B cell (primary cell): Measurements from ENCODE around the gene ZSCAN20. TPM values are rescaled to one million over a fixed set of nuclear protein-coding genes. Genes with fewer than 3 reads are reported as not detected.

Experiments used
- ATAC-seq: fragments of 200-7000 bp; cut with Tn5 transposase; one replicate; pipeline ENCODE4 v1.10.0; 2021; ENCODE audit warnings: low read depth, mild to moderate bottlenecking, moderate number of reproducible peaks, moderate library complexity
- CTCF ChIA-PET: fragments of 350-600 bp; sonication (Branson Sonifier 250); formaldehyde crosslinking; loops from one replicate; lab custom pipeline; 2021; ENCODE audit warnings: antibody characterized with exemption, inconsistent platforms; lab: Charles Lee
- POLR2A ChIA-PET: fragments of 350-600 bp; sonication (Branson Sonifier 250); formaldehyde crosslinking; loops from one replicate; lab custom pipeline; 2021; ENCODE audit warnings: antibody characterized with exemption; lab: Charles Lee
- DNase-seq: peaks from one replicate; pipeline ENCODE4 v3.0.0; 2013
- H2AFZ ChIP-seq: 2 replicates; pipeline ENCODE4 v1.6.1; 2012; ENCODE audit warnings: mild to moderate bottlenecking, low read depth, low read length; ENCODE audit not compliant: insufficient read depth, poor library complexity, severe bottlenecking
- H3K27ac ChIP-seq, 2 donors: 1 replicate in 1 of 2; 2 replicates in 1 of 2; pipeline ENCODE4 v1.5.1; 2012 to 2013; ENCODE audit warnings: low read length in 2 of 2, mild to moderate bottlenecking in 2 of 2, moderate library complexity in 1 of 2
- H3K27me3 ChIP-seq, 4 experiments: fragments of 200-600 bp in 1 of 4; sonication (generic) in 1 of 4; replicated peaks in 1 of 4; 1 replicate in 2 of 4; 2 replicates in 2 of 4; pipeline versions ENCODE4 v1.6.1 to v1.7.0; 2013 to 2016; ENCODE audit warnings: low read length in 3 of 4, mild to moderate bottlenecking in 2 of 4, mixed read lengths in 1 of 4, moderate library complexity in 1 of 4; ENCODE audit not compliant: insufficient read depth in 4 of 4, control insufficient read depth in 3 of 4; ENCODE audit errors: control extremely low read depth in 1 of 4
- H3K36me3 ChIP-seq, 2 experiments: replicated peaks in 1 of 2; 1 replicate in 1 of 2; 2 replicates in 1 of 2; pipeline versions ENCODE4 v1.6.1 to v1.7.1; 2013; ENCODE audit warnings: low read length in 1 of 2; ENCODE audit not compliant: insufficient read depth in 2 of 2, control insufficient read depth in 1 of 2; ENCODE audit errors: control extremely low read depth in 1 of 2, extremely low read depth in 1 of 2
- H3K4me1 ChIP-seq, 2 donors: fragments of 200-600 bp in 1 of 2; sonication (generic) in 1 of 2; 1 replicate in 1 of 2; 2 replicates in 1 of 2; pipeline versions ENCODE4 v1.5.1 to v1.6.1; 2013 to 2017; ENCODE audit warnings: low read length in 2 of 2; ENCODE audit not compliant: control insufficient read depth in 2 of 2, insufficient read depth in 2 of 2
- H3K4me2 ChIP-seq: replicated peaks from 2 replicates; pipeline ENCODE3; 2012; ENCODE audit warnings: mild to moderate bottlenecking, low read depth, low read length; ENCODE audit not compliant: poor library complexity, severe bottlenecking
- H3K4me3 ChIP-seq, 5 experiments: fragments of 200-600 bp in 1 of 5; sonication (generic) in 1 of 5; 1 replicate in 3 of 5; 2 replicates in 2 of 5; pipeline versions ENCODE4 v1.5.1 to v1.7.0; 2011 to 2016; ENCODE audit warnings: low read length in 4 of 5, mild to moderate bottlenecking in 4 of 5, low read depth in 2 of 5, control low read depth in 1 of 5, moderate library complexity in 1 of 5; ENCODE audit not compliant: insufficient read depth in 1 of 5; ENCODE audit errors: control extremely low read depth in 1 of 5, extremely low read depth in 1 of 5
- H3K79me2 ChIP-seq: fragments of 200-600 bp; sonication (generic); one replicate; pipeline ENCODE4 v1.6.0; 2016; ENCODE audit warnings: low read length; ENCODE audit not compliant: control insufficient read depth, insufficient read depth
- H3K9ac ChIP-seq: fragments of 200-600 bp; sonication (generic); 2 replicates; pipeline ENCODE4 v1.6.1; 2017; ENCODE audit warnings: mild to moderate bottlenecking, low read length, moderate library complexity
- H3K9me3 ChIP-seq, 3 donors: one replicate each; pipeline versions ENCODE4 v1.6.1 to v1.7.1; 2013; ENCODE audit warnings: low read length in 2 of 3; ENCODE audit not compliant: control insufficient read depth in 2 of 3, insufficient read depth in 1 of 3; ENCODE audit errors: control extremely low read depth in 1 of 3
- H4K20me1 ChIP-seq: 2 replicates; pipeline ENCODE4 v1.6.0; 2012; ENCODE audit warnings: mild to moderate bottlenecking, low read length; ENCODE audit not compliant: insufficient read depth, control insufficient read depth, poor library complexity, severe bottlenecking
- H3K27ac Mint-ChIP-seq: one replicate; pipeline ENCODE4 v1.8.0; 2021; ENCODE audit warnings: mixed read lengths
- H3K27me3 Mint-ChIP-seq: one replicate; pipeline ENCODE4 v1.8.0; 2021; ENCODE audit warnings: mixed read lengths
- H3K4me1 Mint-ChIP-seq: one replicate; pipeline ENCODE4 v1.8.0; 2021; ENCODE audit warnings: mixed read lengths
- H3K4me3 Mint-ChIP-seq: one replicate; pipeline ENCODE4 v1.8.0; 2021; ENCODE audit warnings: mixed read lengths
- H3K9me3 Mint-ChIP-seq: one replicate; pipeline ENCODE4 v1.8.0; 2022; ENCODE audit warnings: mixed read lengths; ENCODE audit not compliant: insufficient read depth
- CTCF ChIP-seq: fragments of 200-600 bp; IDR thresholded peaks from one replicate; pipeline ENCODE4 v1.8.0; 2022; ENCODE audit warnings: antibody characterized with exemption, mild to moderate bottlenecking
- EZH2 ChIP-seq: IDR thresholded peaks from 2 replicates; pipeline ENCODE4 v1.6.1; 2012; ENCODE audit warnings: borderline replicate concordance, low read depth, mild to moderate bottlenecking, moderate library complexity, low read length; ENCODE audit not compliant: insufficient read depth, poor library complexity, severe bottlenecking
- WGBS: methylation state at CpG from one replicate; pipeline ENCODE4 v1.1.5; 2013; ENCODE audit warnings: missing lambda C conversion rate; ENCODE audit not compliant: insufficient coverage; 5-methylcytosine and 5-hydroxymethylcytosine counted together
- intact Hi-C: fragments of 100-400 bp; cut with micrococcal nuclease; formaldehyde crosslinking; loops from one replicate; pipeline ENCODE4 v1.10.0; 2022
- polyA plus RNA-seq: library from polyadenylated mRNA; depleted of rRNA; stranded (reverse); fragments of >200 nt; gene quantifications from 2 replicates; pipeline ENCODE4 v1.2.3, GENCODE V29; 2012
- total RNA-seq, 2 donors: library from RNA; stranded (reverse); fragments of 120-200 nt in 1 of 2; gene quantifications; 1 replicate in 1 of 2; 2 replicates in 1 of 2; pipeline versions ENCODE4 v1.2.3 to v1.2.4, GENCODE V29; 2013 to 2022

The ZSCAN20 gene
- total and polyA plus RNA-seq, 2 donors (not counting 1 experiment from before 2014, with no cell fraction given) = 0.18 to 3.7 TPM

DNA sequence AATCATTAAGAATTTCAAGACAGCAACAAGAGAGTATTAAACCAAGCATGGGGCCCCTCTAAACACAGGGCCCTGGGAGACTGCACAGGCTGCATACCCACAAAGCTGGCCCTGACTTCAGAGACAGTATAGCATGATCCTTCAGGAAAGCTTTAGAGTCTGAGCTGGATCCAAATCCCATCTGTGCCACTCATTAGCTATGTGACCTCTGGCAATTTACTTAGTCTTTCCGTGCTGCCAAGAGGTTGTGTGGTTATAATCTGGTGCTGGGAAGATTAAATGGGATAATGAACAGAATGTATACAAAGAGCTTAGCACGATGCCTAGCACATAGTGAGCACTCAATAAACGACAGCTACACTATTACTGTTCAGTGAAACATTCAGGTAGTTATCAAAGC lies 45.5 kb upstream of the ZSCAN20 start:
- Mint-ChIP-seq H3K4me3 (no peak overlapping the region), H3K9me3 (no peaks in the 10 kb centered on the region), H3K4me1 (peaks cover 5% of the 10 kb centered on the region), H3K27ac (no peak overlapping the region), H3K27me3 (peaks cover 20% of the 10 kb centered on the region)
- H3K4me3 ChIP-seq = no peak overlapping the region
- no peak overlapping the region for H2AFZ ChIP-seq
- H3K9me3 ChIP-seq = peaks cover 0 to 1% (median 0%) of the 10 kb centered on the region in 3 donors
- TF ChIP-seq CTCF (no peak), EZH2 (no peak)
- DNase-seq (no peak), ATAC-seq (no peak)
- ChIA-PET CTCF (no interaction called here), POLR2A (no interaction called here)
- H3K4me2 ChIP-seq = no peak overlapping the region
- H4K20me1 ChIP-seq = no peaks in the 10 kb centered on the region
- whole genome bisulfite sequencing = no CpG with 5 or more reads among the region's 3 CpGs
- peaks cover 2 to 26% (median 12%) of the 10 kb centered on the region in 4 experiments for H3K27me3 ChIP-seq
- no peak overlapping the region for H3K9ac ChIP-seq
- H3K79me2 ChIP-seq = no peaks in the 10 kb centered on the region
- H3K27ac ChIP-seq = no peak overlapping the region
- intact Hi-C loops = no loop called here
- peaks cover 11 to 12% of the 10 kb centered on the region in 2 donors for H3K4me1 ChIP-seq
- H3K36me3 ChIP-seq = no peaks in the 10 kb centered on the region

DNA sequence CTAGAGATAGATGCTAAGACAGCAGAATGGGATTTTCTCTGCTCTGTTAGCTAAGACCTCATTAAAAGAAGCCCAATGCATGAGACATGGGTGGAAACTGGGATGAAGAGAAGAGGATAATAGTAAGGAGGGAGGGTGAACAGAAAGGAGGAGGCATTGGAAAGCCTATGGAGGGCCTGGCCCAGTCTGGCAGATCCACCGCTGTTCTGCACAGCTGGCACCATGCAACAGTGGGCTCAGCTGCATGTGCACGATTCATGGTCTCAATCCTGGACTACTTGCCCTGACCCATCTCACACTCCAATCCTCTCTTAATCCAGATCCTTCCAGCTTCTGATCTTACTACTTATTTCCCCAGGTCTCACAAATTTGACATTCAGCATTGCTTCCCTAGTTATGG lies 43.8 kb upstream of the ZSCAN20 start:
- WGBS = 100% methylated on average over 2 of the region's 2 CpGs
- Histone ChIP-seq H3K9me3 (peaks cover 0 to 1% (median 0%) of the 10 kb centered on the region in 3 donors), H3K4me3 (no peak overlapping the region), H3K27me3 (peaks cover 2 to 26% (median 12%) of the 10 kb centered on the region in 4 experiments), H3K9ac (no peak overlapping the region), H4K20me1 (no peaks in the 10 kb centered on the region), H3K4me2 (no peak overlapping the region), H3K79me2 (no peaks in the 10 kb centered on the region), H3K27ac (no peak overlapping the region), H3K4me1 (peaks cover 11 to 12% of the 10 kb centered on the region in 2 donors), H3K36me3 (no peaks in the 10 kb centered on the region), H2AFZ (no peak overlapping the region)
- no peaks in the 10 kb centered on the region for H3K9me3 Mint-ChIP-seq
- DNase-seq (no peak), ATAC-seq (no peak)
- ChIA-PET POLR2A (no interaction called here), CTCF (interaction anchor here (1.1 kb wide), 1 partner anchor 132 kb away, joined by 4 read pairs; no protein-coding TSS in a partner anchor)
- peaks cover 18% of the 10 kb centered on the region for H3K27me3 Mint-ChIP-seq
- H3K4me3 Mint-ChIP-seq = no peak overlapping the region
- H3K4me1 Mint-ChIP-seq = peaks cover 5% of the 10 kb centered on the region
- TF ChIP-seq EZH2 (no peak), CTCF (no peak)
- H3K27ac Mint-ChIP-seq = no peak overlapping the region
- intact Hi-C loops = no loop called here
